Prostate gland (tissue), 2 donors: ENCODE measurements around the gene TSPYL4.

ENCODE experiments used
- CTCF ChIP-seq, 4 experiments: fragments of 200-600 bp in 2 of 4; fragments of 450-650 bp in 2 of 4; sonication (generic) in 2 of 4; IDR thresholded peaks; 1 replicate in 3 of 4; 2 replicates in 1 of 4; pipeline ENCODE4 v1.5.1; 2016 to 2019; ENCODE audit warnings: antibody characterized with exemption in 4 of 4, mild to moderate bottlenecking in 2 of 4, moderate library complexity in 2 of 4
- POLR2A ChIP-seq: fragments of 450-650 bp; IDR thresholded peaks from one replicate; pipeline ENCODE4 v1.6.1; 2016; ENCODE audit warnings: antibody characterized with exemption, mild to moderate bottlenecking
- POLR2AphosphoS5 ChIP-seq: sonication (generic); formaldehyde crosslinking; IDR thresholded peaks from one replicate; pipeline ENCODE4 v1.6.1; 2017; ENCODE audit warnings: antibody characterized with exemption

DNA sequence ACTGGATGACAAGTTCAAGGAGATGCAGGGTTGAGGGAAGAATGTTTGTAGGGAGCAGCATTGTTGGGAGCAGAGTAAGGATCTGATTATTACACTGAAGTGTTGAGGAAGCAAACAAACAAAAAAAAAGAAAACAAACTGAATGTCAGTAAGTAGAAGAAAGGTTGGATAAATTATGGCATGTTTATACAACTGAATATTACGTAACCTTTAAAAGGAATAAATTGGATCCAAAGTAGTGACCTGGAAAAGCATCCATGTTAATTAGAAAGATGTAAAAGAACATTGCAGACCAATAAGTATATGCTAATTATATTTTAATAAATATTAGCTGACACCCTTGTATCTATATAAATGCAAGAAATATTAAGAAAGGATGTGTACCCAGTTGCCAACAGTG lies 38.7 kb upstream of the TSPYL4 start:
- TF ChIP-seq CTCF (IDR thresholded peaks at IDR 0.05), result no peak
- TF ChIP-seq POLR2A, result no peak
- TF ChIP-seq POLR2AphosphoS5, result no peak
